GM12878 (cell line): ENCODE data around the gene PTMA. TPM values are rescaled to one million over a fixed set of nuclear protein-coding genes. Genes with fewer than 3 reads are reported as not detected.

Source experiments
- ATF3 ChIP-seq: IDR thresholded peaks from 2 replicates; pipeline ENCODE4 v1.6.1; 2011; ENCODE audit warnings: low read depth, mild to moderate bottlenecking, low read length, moderate library complexity, borderline replicate concordance; ENCODE audit errors: extremely low read depth
- ATF7 ChIP-seq: fragments of 450-650 bp; IDR thresholded peaks from 2 replicates; pipeline ENCODE4 v1.6.1; 2016; ENCODE audit warnings: low read depth, mild to moderate bottlenecking
- BRCA1 ChIP-seq: IDR thresholded peaks from 2 replicates; pipeline ENCODE4 v1.6.1; 2011; ENCODE audit warnings: low read depth, low read length, improper control_type of control experiment
- CUX1 ChIP-seq: IDR thresholded peaks from 2 replicates; pipeline ENCODE4 v1.6.1; 2012; ENCODE audit warnings: improper control_type of control experiment, low read depth, low read length; ENCODE audit not compliant: insufficient replicate concordance
- FOXK2 ChIP-seq: fragments of 450-650 bp; IDR thresholded peaks from 2 replicates; pipeline ENCODE4 v1.6.1; 2017; ENCODE audit warnings: mild to moderate bottlenecking, moderate library complexity
- JUND ChIP-seq: IDR thresholded peaks from 2 replicates; pipeline ENCODE4 v1.6.1; 2012; ENCODE audit warnings: low read depth, mild to moderate bottlenecking, low read length, improper control_type of control experiment, moderate library complexity
- MEF2B ChIP-seq: fragments of 450-650 bp; IDR thresholded peaks from 2 replicates; pipeline ENCODE4 v1.6.1; 2018; ENCODE audit warnings: mild to moderate bottlenecking, moderate library complexity; ENCODE audit not compliant: partially characterized antibody, poor library complexity, severe bottlenecking
- MTA2 ChIP-seq: fragments of 450-650 bp; IDR thresholded peaks from 2 replicates; pipeline ENCODE4 v1.6.1; 2016; ENCODE audit warnings: low read depth, mild to moderate bottlenecking, moderate library complexity
- NFYB ChIP-seq: IDR thresholded peaks from 2 replicates; pipeline ENCODE4 v1.6.1; 2011; ENCODE audit warnings: low read depth, mild to moderate bottlenecking, low read length, improper control_type of control experiment, moderate library complexity; ENCODE audit not compliant: insufficient read depth
- NR2C2 ChIP-seq: IDR thresholded peaks from 2 replicates; pipeline ENCODE4 v1.6.1; 2011; ENCODE audit warnings: borderline replicate concordance, low read depth; ENCODE audit not compliant: control insufficient read depth, insufficient read length
- NR2F1 ChIP-seq: fragments of 450-650 bp; conservative IDR thresholded peaks from 2 replicates; pipeline ENCODE4 v1.6.1; 2017; ENCODE audit warnings: mild to moderate bottlenecking
- PAX5 ChIP-seq: IDR thresholded peaks from 2 replicates; pipeline ENCODE4 v1.6.1; 2011; ENCODE audit warnings: low read depth, low read length, borderline replicate concordance
- PML ChIP-seq: IDR thresholded peaks from 2 replicates; pipeline ENCODE4 v1.6.1; 2012; ENCODE audit warnings: low read length, inconsistent platforms
- RBBP5 ChIP-seq: fragments of 200-600 bp; sonication (generic); conservative IDR thresholded peaks from 2 replicates; pipeline ENCODE4 v1.6.1; 2016
- RELB ChIP-seq: fragments of 450-650 bp; IDR thresholded peaks from 2 replicates; pipeline ENCODE4 v1.6.1; 2017; ENCODE audit warnings: low read depth, mild to moderate bottlenecking, moderate library complexity
- RUNX3 ChIP-seq: IDR thresholded peaks from 2 replicates; pipeline ENCODE4 v1.6.1; 2012; ENCODE audit warnings: low read length, inconsistent platforms
- SREBF2 ChIP-seq: IDR thresholded peaks from 2 replicates; pipeline ENCODE4 v1.6.1; 2012; ENCODE audit warnings: mild to moderate bottlenecking, low read length
- polyA plus RNA-seq, 11 experiments: library from polyadenylated mRNA; depleted of rRNA in 4 of 11; unstranded in 6 of 11; stranded (reverse) in 5 of 11; fragments of >200 nt; fragmentation: Nextera tagmentation in 4 of 11; fragmentation: Illumina TruSeq in 1 of 11; extraction: Ambion mirVana in 4 of 11; extraction: Trizol in 1 of 11; gene quantifications; 1 replicate in 1 of 11; 2 replicates in 10 of 11; pipeline versions ENCODE4 v1.2.1 to v1.2.3, GENCODE V29; 2011 to 2016; ENCODE audit warnings: inconsistent platforms in 2 of 11, missing spikeins in 2 of 11, low read depth in 1 of 11
- total RNA-seq, 4 experiments: library from RNA; depleted of rRNA in 3 of 4; stranded (reverse); fragments of >200 nt in 3 of 4; fragmentation: Illumina TruSeq in 1 of 4; extraction: Trizol in 1 of 4; gene quantifications; 2 replicates each; pipeline versions ENCODE4 v1.2.1 to v1.2.3, GENCODE V29; 2013 to 2021
- TF ChIP-seq, protein P1 (sequence below): IDR thresholded peaks from 2 replicates; pipeline ENCODE4 v1.6.1; 2011; ENCODE audit warnings: borderline replicate concordance, low read depth, mild to moderate bottlenecking, moderate library complexity, low read length; ENCODE audit not compliant: insufficient read depth, poor library complexity, severe bottlenecking

Gene PTMA
- total and polyA plus RNA-seq, 10 of the 15 experiments (the other 5 are each of a cell fraction or from before 2014, with no cell fraction given): 1,144 to 5,018 (median 3,464) TPM

- TF ChIP-seq, protein P1, sequence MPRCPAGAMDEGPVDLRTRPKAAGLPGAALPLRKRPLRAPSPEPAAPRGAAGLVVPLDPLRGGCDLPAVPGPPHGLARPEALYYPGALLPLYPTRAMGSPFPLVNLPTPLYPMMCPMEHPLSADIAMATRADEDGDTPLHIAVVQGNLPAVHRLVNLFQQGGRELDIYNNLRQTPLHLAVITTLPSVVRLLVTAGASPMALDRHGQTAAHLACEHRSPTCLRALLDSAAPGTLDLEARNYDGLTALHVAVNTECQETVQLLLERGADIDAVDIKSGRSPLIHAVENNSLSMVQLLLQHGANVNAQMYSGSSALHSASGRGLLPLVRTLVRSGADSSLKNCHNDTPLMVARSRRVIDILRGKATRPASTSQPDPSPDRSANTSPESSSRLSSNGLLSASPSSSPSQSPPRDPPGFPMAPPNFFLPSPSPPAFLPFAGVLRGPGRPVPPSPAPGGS: no peak
- TF ChIP-seq CUX1 (no peak), NFYB (no peak), PAX5 (peak; percentile 26; the same call in 1 of the 2 replicates), JUND (0 out of 2 replicates have a peak, but pooled peaks have one; percentile 26), SREBF2 (no peak), RELB (peak; percentile 58), MEF2B (no peak), NR2F1 (peak; percentile 36; the same call in 1 of the 2 replicates), ATF3 (no peak), RBBP5 (no peak), PML (no peak), RUNX3 (peak; percentile 61), ATF7 (peak; percentile 43; the same call in 1 of the 2 replicates), NR2C2 (no peak), FOXK2 (no peak), BRCA1 (no peak), MTA2 (peak; percentile 72)
- TF ChIP-seq, all 136 proteins: peak for 37
Observed at GRCh38 chr2:231720987-231721966, 13.0 kb downstream of the PTMA start (continued).
